Measurements from ENCODE around the gene GALK2.
"Not testable (repeated sequence)": the region's sequence is repeated elsewhere in the genome, so short reads cannot be mapped to it uniquely, and the experiment has no call there.

Gene GALK2

GRCh38 chr15:49168016-49168415 is 2.0 kb upstream of the GALK2 start:
- DNase-seq: no peak

- DNase-seq: no peak
Measured at GRCh38 chr15:49171790-49172189, 1.7 kb downstream of the GALK2 start.

DNA sequence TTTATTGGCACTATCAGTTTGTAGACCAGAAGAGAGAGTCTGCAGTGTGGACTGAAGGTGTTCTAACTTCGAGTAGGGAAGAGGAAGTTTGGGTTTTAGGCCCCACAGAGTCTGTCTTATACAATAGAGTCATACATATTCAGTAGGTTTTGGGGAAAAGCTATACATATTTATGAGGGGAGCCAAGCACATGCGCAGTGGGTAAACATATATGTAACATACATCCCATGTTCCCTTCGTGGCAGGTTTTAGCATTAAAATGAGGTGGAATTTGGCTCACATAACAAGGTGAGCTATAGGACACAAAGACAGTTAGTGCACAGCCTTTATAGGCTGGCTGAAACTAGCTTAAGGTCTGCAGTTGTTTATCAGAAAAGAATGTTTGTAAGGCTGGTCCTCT is 4.9 kb downstream of the GALK2 start:
- no peak for DNase-seq

DNA sequence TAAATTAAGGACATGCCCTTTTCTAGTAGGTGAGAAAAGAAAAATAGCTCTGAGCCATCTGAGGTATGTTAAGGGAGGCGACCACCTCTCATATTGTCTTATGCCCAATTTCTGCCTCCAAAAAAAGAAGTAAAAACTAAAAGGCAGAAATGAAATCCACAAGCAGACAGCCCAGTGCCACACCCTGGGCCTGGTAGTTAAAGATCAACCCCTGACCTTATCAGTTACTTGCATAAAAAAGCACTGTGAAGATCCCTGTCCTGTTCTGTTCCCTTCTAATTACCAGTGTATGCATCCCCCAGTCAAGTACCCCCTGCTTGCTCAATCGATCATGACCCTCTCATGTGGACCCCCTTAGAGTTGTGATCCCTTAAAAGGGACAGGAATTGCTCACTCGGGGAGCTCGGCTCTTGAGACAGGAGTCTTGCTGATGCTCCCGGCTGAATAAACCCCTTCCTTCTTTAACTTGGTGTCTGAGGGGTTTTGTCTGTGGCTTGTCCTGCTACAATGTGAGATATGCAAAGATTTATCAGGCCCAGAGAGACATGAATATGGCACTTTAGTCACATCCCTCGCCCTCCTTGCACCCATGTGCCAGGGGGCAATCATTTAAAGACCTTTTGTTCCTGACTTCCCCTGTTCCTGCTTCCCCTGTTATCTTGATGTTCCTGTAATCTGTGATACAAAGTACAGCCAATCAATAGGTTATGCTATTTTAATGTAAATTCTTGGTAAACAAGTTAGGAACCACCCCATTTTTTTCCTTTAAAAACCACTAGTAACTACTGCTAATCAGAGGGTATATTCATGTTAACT is 5.7 kb downstream of the GALK2 start:
- not testable (repeated sequence) for DNase-seq

DNA sequence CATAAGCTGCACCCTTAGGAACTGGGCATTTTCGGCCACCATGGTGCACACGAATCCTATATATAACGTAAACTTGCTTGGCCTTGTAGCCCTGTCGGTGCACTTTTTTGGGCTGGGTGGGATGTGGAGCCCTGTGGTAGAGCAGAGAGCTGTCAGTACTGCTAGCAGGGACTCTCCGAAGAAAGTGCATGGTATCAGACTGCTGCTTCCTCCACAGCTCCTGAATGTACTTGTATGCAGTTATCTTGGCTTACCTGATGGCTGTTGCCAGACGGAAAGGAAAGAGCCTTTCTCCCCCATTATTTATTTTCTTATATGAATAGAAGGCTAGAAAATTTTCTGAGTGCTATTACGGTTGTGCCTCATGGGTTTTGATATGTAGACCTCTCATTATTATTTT is 8.4 kb downstream of the GALK2 start:
- DNase-seq: no peak

DNA sequence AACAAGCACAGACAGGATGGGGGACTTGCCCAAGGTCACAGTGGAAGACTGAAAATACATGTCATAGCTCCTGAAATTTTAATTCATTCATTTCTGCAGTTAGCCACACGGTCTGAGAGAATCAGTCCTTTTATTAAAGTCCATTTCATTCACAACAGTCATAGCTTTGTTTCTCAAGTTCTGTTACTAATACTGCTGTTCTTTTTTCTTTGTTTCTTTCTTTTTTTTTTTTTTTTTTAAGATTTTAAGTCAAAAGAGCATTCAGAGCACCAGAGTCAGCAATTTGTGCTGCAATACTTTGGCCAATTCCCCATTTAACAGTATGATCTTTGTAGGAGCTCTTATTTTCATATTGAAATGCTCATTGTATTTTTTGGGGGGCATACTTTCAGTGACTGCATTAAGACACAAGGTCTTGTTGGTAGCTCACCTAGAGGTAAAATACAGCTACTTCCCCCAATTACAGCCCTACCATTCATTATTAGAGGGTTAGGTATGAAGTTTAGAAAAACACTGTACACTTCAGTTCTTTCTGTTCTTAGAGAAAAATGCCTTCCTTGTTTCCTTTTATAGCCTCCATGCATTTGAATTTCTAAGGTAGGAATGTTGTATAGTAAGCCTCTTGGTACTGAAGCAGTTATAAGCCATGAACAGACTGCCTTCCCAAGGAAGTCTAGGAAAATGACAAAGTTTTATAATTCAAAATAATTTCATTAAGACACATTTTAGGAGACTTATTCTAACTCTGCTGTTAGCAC is 9.6 kb downstream of the GALK2 start:
- DNase-seq: no peak

GRCh38 chr15:49182128-49182527 is 12.1 kb downstream of the GALK2 start:
- DNase-seq: no peak

DNA sequence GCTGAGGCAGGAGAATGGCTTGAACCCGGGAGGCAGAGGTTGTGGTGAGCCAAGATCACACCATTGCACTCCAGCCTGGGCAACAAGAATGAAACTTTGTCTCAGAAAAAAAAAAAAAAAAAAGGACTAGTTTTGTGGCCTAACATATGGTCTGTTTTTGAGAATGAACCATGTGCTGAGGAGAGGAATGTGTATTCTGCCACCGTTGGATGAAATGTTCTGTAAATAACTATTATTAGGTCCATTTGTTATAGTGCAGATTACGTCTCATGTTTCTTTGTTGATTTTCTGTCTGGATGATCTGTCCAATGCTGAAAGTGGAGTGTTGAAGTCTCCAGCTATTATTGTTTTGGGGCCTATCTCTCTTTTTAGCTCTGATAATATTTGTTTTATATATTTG is 13.7 kb downstream of the GALK2 start:
- not testable (repeated sequence) for DNase-seq

GRCh38 chr15:49185473-49185872 is 15.4 kb downstream of the GALK2 start:
- DNase-seq: no peak

- DNase-seq: peak; percentile 23
Measured at GRCh38 chr15:49187549-49188245, 17.6 kb downstream of the GALK2 start.

- no peak for DNase-seq
Measured at GRCh38 chr15:49188933-49189332, 18.9 kb downstream of the GALK2 start.

DNA sequence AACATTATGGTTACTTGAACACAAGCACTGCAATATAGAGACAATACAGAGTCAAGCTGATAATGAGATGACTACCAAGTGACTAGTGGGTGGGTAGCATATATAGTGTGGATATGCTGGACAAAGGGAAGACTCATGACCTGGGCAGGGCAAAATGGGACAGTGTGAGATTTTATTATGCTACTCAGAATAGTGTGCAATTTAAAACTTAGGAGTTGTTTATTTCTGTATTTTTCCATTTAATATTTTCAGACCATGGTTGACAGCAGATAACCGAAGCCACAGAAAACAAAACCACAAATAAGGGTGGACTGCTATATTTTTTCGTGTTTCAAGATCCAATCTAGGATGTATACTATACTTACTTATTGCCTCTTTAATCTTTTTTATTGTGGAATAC is 19.6 kb downstream of the GALK2 start:
- no peak for DNase-seq

DNA sequence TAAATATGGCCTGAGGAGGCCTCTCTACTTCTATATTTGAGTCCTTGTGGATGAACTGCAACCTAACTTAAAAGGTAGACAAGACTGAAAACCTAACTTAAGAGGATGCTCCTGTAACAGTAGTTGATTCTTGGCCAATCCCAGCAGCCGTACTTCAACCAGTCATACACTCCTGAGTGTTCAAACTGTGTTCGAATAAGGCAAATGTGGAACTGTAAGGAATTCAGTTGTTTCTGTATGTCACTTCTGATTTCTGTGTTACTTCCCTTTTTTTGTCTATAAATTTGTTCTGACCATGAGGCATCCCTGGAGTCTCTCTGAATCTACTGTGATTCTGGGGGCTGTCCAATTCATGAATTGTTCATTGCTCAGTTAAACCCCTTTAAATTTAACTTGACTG is 20.5 kb downstream of the GALK2 start:
- peak; percentile 76 for DNase-seq

DNA sequence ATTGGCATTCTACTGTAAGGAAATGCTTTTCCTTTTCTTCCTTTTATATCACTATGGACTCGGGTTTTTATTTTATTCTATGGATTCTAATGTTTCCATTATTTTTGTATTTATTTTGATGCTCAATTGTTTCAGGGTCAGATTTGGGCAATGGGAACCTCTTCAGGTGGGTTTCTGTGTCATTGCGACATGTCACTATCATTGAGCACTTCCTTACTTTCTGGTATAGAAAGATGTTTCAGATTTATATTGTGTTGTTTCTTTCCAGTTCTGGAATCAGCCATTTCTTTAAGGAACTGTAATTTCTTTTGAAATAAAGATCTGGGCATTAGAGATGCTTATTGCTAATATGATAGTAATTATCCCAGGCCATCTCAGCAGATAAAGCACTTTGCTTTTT is 21.8 kb downstream of the GALK2 start:
- DNase-seq: no peak

- DNase-seq: no peak
Measured at GRCh38 chr15:49196856-49197255, 26.8 kb downstream of the GALK2 start.

- DNase-seq: no peak
Measured at GRCh38 chr15:49199666-49200065, 29.6 kb downstream of the GALK2 start.

GRCh38 chr15:49200347-49200746 is 30.3 kb downstream of the GALK2 start:
- DNase-seq: no peak

DNA sequence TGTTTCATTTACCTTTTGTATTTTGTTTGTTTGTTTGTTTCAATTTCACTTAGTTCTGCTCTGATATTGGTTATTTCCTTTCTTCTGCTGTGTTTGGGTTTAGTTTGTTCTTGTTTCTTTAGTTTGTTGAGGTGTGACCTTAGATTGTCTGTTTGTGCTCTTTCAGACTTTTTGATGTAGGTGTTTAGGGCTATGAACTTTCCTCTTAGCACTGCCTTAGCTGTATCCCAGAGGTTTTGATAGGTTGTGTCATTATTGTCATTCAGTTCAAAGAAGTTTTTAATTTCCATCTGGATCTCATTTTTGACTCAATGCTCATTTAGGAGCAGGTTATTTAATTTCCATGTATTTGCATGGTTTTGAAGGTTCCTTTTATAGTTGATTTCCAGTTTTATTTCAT is 38.1 kb downstream of the GALK2 start:
- not testable (repeated sequence) for DNase-seq

- DNase-seq: no peak
Measured at GRCh38 chr15:49212897-49213296, 42.9 kb downstream of the GALK2 start.

- DNase-seq: no peak
Measured at GRCh38 chr15:49215768-49216739, 46.0 kb downstream of the GALK2 start.

GRCh38 chr15:49223536-49224274 is 53.7 kb downstream of the GALK2 start:
- DNase-seq: no peak
